ENCODE data around the gene EGFLAM. TPM values are rescaled to one million over a fixed set of nuclear protein-coding genes. Genes with fewer than 3 reads are reported as not detected.

EGFLAM gene
- total and polyA plus RNA-seq, 2 experiments from 2014 or later = 0.24 to 1.9 TPM

DNA sequence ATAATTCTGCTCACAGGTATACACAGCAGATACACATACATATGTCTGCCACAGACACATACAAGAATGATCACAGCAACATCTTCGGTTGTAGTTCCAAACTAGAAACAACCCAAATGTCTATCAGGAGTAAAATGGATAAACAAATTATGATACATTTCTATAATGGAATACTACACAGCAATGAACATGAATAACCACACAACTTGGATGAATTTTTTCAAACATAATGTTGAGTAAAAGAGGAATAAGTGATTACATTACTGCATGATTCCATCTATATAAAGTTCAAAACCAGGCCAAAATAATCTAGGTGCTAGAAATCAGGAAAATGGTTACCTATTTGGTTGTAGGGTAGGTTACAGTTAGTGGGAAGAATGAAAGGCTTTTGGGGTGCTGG, 4.6 kb upstream of the EGFLAM start:
- H3K27ac Mint-ChIP-seq = no peak overlapping the region
- H3K36me3 Mint-ChIP-seq (ENCODE audit: low read depth) = no peaks in the 10 kb centered on the region
- Histone ChIP-seq H3K27me3 (ENCODE audit: insufficient read depth) (peaks cover 47% of the 10 kb centered on the region), H3K4me2 (no peak overlapping the region), H3K27ac (ENCODE audit: low read depth) (no peak overlapping the region), H3K79me2 (replicated peaks; ENCODE audit: insufficient read depth) (no peaks in the 10 kb centered on the region), H3K36me3 (ENCODE audit: insufficient read depth) (no peaks in the 10 kb centered on the region), H3K4me3 (no peak overlapping the region), H3K4me1 (ENCODE audit: insufficient read depth) (peaks cover 7% of the 10 kb centered on the region), H3F3A (replicated peaks; ENCODE audit: low read depth) (peaks cover under 1% of the 10 kb centered on the region; the same call in 1 of the 2 replicates), H3K9me2 (ENCODE audit: insufficient read depth) (no peaks in the 10 kb centered on the region), H4K20me1 (replicated peaks; ENCODE audit: insufficient read depth) (0 out of 2 replicates have a peak, but pooled peaks cover 4% of the 10 kb centered on the region), H2AFZ (no peak overlapping the region)
- H3K4me3 Mint-ChIP-seq = no peak overlapping the region
- H3K4me1 Mint-ChIP-seq = peaks cover 12% of the 10 kb centered on the region; the same call in 2 of the 3 replicates
- ATAC-seq = no peak
- 0 out of 3 replicates have a peak, but pooled peaks cover 5% of the 10 kb centered on the region for H3K9me3 Mint-ChIP-seq
- DNase-seq (ENCODE audit: low spot score) = no peak
- TF ChIP-seq CREB1 (CRISPR knock-in tag; IDR thresholded peaks at IDR 0.05; ENCODE audit: low read depth) (no peak), ZNF462 (CRISPR knock-in tag; IDR thresholded peaks at IDR 0.05) (no peak), JUNB (IDR thresholded peaks at IDR 0.05; ENCODE audit: unreplicated experiment) (no peak), POLR2AphosphoS5 (IDR thresholded peaks at IDR 0.05; ENCODE audit: low read depth) (no peak), STAT1 (IDR thresholded peaks at IDR 0.05; ENCODE audit: unreplicated experiment) (no peak), CTCF (conservative IDR thresholded peaks at IDR 0.05; ENCODE audit: low read depth in 2 of 2) (no peak), EZH2phosphoT487 (IDR thresholded peaks at IDR 0.05; ENCODE audit: unreplicated experiment) (no peak), ZNF331 (CRISPR knock-in tag; IDR thresholded peaks at IDR 0.05; ENCODE audit: low read depth) (no peak), NANOG (IDR thresholded peaks at IDR 0.05; ENCODE audit: borderline replicate concordance) (no peak), ZNF114 (CRISPR knock-in tag; IDR thresholded peaks at IDR 0.05) (no peak), EZH2 (IDR thresholded peaks at IDR 0.05; ENCODE audit: low read depth, unreplicated experiment) (no peak)
- TF ChIP-seq, protein P1, sequence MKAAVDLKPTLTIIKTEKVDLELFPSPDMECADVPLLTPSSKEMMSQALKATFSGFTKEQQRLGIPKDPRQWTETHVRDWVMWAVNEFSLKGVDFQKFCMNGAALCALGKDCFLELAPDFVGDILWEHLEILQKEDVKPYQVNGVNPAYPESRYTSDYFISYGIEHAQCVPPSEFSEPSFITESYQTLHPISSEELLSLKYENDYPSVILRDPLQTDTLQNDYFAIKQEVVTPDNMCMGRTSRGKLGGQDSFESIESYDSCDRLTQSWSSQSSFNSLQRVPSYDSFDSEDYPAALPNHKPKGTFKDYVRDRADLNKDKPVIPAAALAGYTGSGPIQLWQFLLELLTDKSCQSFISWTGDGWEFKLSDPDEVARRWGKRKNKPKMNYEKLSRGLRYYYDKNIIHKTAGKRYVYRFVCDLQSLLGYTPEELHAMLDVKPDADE (IDR thresholded peaks at IDR 0.05) = no peak
- TF ChIP-seq, protein P2, sequence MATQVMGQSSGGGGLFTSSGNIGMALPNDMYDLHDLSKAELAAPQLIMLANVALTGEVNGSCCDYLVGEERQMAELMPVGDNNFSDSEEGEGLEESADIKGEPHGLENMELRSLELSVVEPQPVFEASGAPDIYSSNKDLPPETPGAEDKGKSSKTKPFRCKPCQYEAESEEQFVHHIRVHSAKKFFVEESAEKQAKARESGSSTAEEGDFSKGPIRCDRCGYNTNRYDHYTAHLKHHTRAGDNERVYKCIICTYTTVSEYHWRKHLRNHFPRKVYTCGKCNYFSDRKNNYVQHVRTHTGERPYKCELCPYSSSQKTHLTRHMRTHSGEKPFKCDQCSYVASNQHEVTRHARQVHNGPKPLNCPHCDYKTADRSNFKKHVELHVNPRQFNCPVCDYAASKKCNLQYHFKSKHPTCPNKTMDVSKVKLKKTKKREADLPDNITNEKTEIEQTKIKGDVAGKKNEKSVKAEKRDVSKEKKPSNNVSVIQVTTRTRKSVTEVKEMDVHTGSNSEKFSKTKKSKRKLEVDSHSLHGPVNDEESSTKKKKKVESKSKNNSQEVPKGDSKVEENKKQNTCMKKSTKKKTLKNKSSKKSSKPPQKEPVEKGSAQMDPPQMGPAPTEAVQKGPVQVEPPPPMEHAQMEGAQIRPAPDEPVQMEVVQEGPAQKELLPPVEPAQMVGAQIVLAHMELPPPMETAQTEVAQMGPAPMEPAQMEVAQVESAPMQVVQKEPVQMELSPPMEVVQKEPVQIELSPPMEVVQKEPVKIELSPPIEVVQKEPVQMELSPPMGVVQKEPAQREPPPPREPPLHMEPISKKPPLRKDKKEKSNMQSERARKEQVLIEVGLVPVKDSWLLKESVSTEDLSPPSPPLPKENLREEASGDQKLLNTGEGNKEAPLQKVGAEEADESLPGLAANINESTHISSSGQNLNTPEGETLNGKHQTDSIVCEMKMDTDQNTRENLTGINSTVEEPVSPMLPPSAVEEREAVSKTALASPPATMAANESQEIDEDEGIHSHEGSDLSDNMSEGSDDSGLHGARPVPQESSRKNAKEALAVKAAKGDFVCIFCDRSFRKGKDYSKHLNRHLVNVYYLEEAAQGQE (IDR thresholded peaks at IDR 0.05; ENCODE audit: unreplicated experiment) = no peak
- H3K27me3 Mint-ChIP-seq (ENCODE audit: insufficient read depth, low read depth, poor library complexity) = peaks cover 36% of the 10 kb centered on the region

Measured in GM23338 (cell line).